ENCODE data around the gene ZKSCAN1. TPM values are rescaled to one million over a fixed set of nuclear protein-coding genes. Genes with fewer than 3 reads are reported as not detected.
"Not testable (repeated sequence)": the region's sequence is repeated elsewhere in the genome, so short reads cannot be mapped to it uniquely, and the experiment has no call there.

The ZKSCAN1 gene
- total RNA-seq, 1 donor: 35.3 TPM

- DNase-seq (ENCODE audit: low read depth in 2 of 3, low spot score in 2 of 3): no peak
Measured at GRCh38 chr7:100000239-100000638, 15.2 kb upstream of the ZKSCAN1 start.

- peak in 1 of 3 donors; percentile 76 for DNase-seq (ENCODE audit: low read depth in 2 of 3, low spot score in 2 of 3)
Measured at GRCh38 chr7:100003711-100004661, 11.4 kb upstream of the ZKSCAN1 start.

DNA sequence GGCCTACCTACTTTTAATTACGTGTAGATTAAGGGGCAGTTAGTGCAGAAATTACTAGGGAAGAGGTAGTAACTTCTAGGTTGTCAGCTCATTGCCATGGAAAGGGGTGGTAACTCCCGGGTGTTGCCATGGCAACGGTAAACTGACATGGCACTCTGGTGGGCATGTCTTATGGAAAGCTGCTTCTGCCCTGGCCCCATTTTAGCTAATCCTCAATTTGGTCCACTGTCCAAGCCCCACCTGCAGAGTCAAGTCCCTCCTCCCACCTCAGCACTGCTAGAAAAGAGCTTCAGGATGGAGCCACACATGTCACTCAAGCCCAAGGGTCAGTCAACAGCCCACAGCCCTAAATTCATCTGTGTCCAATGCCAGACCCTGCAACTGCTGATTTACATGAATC lies 7.5 kb upstream of the ZKSCAN1 start:
- DNase-seq (ENCODE audit: low read depth in 2 of 3, low spot score in 2 of 3): peak in 1 of 3 donors; percentile 36

GRCh38 chr7:100008525-100008924 lies 6.9 kb upstream of the ZKSCAN1 start:
- no peak for DNase-seq (ENCODE audit: low read depth in 2 of 3, low spot score in 2 of 3)

- not testable (repeated sequence) for DNase-seq (ENCODE audit: low read depth in 2 of 3, low spot score in 2 of 3)
Measured at GRCh38 chr7:100009952-100010351, 5.4 kb upstream of the ZKSCAN1 start.

DNA sequence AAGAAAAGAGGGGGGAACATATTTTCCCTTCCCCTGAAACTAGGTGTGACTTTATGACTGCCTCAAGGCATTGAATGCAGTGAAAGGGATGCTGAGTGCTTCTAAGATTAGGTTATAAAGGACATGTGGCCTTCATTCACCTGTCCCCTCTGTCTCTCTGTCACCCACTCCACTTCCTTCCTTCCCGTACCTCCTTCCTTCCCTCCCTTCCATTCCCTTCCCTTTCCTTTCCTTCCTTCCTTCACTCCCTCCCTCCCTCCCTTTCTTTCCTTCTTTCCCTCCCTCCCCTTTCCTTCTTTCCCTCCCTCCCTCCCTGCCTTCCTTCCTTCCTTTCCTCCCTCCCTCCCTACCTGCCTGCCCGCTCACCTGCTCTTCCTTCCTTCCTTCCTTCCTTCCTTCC lies 4.5 kb upstream of the ZKSCAN1 start:
- DNase-seq (ENCODE audit: low read depth in 2 of 3, low spot score in 2 of 3): no peak

- DNase-seq (ENCODE audit: low read depth in 2 of 3, low spot score in 2 of 3): no peak
Measured at GRCh38 chr7:100011516-100011915, 3.9 kb upstream of the ZKSCAN1 start.

- DNase-seq (ENCODE audit: low read depth in 2 of 3, low spot score in 2 of 3): peak in 1 of 3 donors; percentile 67
Measured at GRCh38 chr7:100012385-100013327, 2.7 kb upstream of the ZKSCAN1 start.

- DNase-seq (ENCODE audit: low read depth in 2 of 3, low spot score in 2 of 3): no peak
Measured at GRCh38 chr7:100013328-100013676, 2.1 kb upstream of the ZKSCAN1 start.

DNA sequence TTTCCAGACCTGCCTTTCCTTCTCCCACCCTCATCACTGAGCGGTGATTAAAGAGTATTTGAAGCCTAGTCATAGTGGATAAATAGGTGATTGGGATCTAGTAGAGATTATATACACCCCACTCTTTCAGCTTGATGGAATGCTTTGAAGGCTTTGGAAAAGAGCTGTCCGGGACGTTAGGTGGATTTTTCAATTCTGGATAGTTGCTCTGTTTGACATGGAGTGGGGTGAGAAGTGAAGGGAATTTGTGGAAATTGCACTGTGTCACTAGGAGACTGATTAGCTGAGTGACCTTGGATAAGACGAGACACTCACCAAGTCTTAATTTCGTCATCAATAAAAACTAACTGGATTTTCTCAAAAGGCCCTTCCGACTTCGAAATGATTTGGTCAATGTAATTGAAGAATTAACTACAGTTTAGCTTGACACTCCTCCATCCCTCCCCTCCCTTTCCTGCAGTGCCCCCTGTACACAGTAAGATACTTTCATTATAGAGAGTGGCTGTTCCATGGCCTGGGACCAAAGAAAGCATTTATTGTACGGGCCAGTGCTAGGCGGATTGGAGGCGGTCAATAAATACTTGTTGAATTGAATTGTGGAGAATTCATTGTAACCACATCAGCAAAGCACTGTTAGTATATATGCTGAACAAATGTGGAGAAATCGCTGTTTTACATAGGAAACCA lies 962 bp downstream of the ZKSCAN1 start:
- peak in 1 of 3 donors; percentile 34 for DNase-seq (ENCODE audit: low read depth in 2 of 3, low spot score in 2 of 3)

GRCh38 chr7:100017300-100017699 lies 1.9 kb downstream of the ZKSCAN1 start:
- no peak for DNase-seq (ENCODE audit: low read depth in 2 of 3, low spot score in 2 of 3)

DNA sequence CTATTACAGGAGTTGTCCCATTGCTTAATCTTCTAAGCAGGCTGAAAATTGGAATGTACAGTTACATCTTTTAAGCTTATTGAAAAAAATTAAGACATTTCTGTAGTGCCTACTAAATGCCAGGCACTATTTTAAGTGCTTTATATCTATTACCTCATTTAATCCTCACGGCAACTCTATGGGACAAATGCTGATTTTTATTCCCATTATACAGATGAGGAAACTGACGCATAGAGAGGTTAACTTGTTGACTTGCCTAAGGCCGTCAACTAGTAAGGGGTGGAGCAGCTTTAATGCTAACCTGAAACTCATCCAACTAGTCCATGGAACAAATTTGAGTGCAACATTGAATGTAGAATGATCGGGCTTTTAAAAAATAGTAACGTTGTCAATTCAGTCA lies 2.5 kb downstream of the ZKSCAN1 start:
- no peak for DNase-seq (ENCODE audit: low read depth in 2 of 3, low spot score in 2 of 3)

DNA sequence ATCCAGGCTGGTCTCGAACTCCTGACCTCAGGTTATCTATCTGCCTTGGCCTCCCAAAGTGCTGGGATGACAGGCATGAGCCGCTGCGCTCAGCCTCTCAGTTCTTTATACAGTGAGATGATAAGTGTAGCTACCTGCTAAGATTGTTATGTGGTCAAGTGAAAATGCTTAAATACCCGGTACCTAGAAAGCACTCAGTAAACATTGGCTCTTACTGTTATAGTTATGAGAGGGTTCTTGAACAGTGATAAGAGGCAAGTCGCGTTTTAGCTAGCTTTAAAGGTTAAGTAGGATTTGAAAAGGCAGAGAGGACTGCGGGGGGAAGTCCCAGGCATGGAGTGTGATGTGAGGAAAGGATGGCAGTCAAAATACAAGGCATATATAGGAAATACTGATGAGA lies 4.5 kb downstream of the ZKSCAN1 start:
- no peak for DNase-seq (ENCODE audit: low read depth in 2 of 3, low spot score in 2 of 3)

- peak in 1 of 3 donors; percentile 21 for DNase-seq (ENCODE audit: low read depth in 2 of 3, low spot score in 2 of 3)
Measured at GRCh38 chr7:100021297-100021696, 5.9 kb downstream of the ZKSCAN1 start.

GRCh38 chr7:100022621-100023020 lies 7.2 kb downstream of the ZKSCAN1 start:
- DNase-seq (ENCODE audit: low read depth in 2 of 3, low spot score in 2 of 3): no peak

GRCh38 chr7:100023526-100023925 lies 8.1 kb downstream of the ZKSCAN1 start:
- no peak for DNase-seq (ENCODE audit: low read depth in 2 of 3, low spot score in 2 of 3)

- DNase-seq (ENCODE audit: low read depth in 2 of 3, low spot score in 2 of 3): no peak
Measured at GRCh38 chr7:100024020-100024619, 8.7 kb downstream of the ZKSCAN1 start.

DNA sequence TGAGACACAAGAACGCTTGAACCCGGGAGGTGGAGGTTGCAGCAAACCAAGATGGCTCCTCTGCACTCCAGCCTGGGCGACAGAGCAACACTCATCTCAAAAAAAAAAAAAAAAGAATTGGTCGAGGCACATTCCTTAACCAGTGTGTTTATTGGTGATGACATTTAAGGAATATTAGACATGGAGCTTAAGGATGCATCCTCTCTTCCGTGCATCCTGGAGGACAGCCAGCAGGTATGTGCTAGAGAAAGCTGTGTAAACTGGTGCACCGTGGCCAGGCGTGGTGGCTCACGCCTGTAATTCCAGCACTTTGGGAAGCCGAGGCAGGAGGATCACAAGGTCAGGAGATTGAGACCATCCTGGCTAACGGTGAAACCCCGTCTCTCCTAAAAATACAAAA lies 11.8 kb downstream of the ZKSCAN1 start:
- no peak for DNase-seq (ENCODE audit: low read depth in 2 of 3, low spot score in 2 of 3)

- no peak for DNase-seq (ENCODE audit: low read depth in 2 of 3, low spot score in 2 of 3)
Measured at GRCh38 chr7:100029596-100029995, 14.2 kb downstream of the ZKSCAN1 start.

DNA sequence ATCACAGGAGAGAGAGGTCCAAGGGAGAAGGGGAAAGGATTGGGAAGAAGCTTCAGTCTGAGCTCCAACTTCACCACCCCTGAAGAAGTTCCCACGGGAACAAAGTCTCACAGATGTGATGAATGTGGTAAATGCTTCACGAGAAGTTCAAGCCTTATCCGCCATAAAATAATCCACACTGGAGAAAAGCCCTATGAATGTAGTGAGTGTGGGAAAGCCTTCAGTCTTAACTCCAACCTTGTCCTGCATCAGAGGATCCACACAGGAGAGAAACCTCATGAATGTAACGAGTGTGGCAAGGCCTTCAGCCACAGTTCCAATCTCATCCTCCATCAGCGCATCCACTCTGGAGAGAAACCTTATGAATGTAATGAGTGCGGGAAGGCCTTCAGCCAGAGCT lies 18.1 kb downstream of the ZKSCAN1 start:
- DNase-seq (ENCODE audit: low read depth in 2 of 3, low spot score in 2 of 3): no peak
